NCI-H2227 treated with DMSO at 0.1 percent for 48 hours (cell line): ENCODE data around the gene FKBP8.

ENCODE experiments used
- DNase-seq: peaks from one replicate; lab custom pipeline; 2025; lab: John Stamatoyannopoulos, UW

The FKBP8 gene

DNA sequence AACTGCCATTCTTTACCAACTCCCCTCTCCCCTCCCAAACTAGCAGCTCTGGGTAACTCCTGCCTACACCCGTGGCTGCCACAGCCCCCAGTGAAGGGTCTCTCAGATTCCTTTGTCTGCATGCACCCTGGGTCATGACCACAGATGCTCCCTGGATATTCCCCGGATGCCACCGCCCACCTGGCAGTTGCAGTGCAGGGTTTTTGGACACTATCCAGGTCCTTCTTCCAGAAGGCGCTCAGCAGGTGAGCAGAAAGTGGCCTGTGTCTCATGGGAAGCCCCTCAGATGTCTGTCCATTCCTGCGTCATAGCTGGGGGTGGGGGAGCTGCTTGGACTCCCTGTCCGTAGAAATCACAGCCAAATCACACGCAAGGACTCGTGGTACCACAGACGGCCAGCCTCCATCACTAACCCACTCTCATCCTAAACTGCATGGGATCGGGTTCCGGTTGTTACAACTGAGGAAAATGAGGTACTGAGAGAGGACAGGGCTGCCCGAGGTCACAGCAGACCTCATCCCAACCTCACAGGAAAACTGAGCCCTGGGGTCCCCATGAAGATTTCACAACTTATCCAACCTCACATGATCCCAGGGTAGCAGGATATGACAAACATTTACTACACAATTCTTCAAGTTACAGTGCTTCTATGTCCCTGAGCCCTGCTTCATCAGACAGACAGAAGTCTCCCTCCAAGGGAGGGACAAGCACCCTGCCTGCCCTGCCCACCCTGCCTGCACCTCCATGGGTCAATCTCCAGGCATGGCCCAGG, 60.1 kb downstream of the FKBP8 start:
- no peak for DNase-seq
